ENCODE results near the gene GNA15.

The GNA15 gene

DNA sequence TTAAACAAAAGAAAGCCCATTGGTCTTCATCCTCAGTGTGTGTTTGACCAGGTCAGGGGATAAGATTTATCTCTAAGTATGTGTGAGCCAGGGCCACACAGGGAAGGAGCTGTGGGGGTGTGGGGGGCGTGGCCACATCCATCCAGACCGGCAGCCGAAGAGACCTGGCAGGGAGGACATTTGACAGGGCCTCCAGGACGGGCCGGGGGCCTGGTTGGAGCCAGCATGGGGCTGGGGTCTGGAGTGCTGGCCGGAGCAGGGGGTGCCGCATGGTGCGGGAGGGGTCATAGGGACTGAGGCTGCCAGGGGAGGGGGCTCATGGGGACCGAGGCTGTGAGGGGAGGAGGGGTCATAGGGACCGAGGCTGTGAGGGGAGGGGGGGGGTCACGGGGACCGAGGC is 20.4 kb upstream of the GNA15 start:
- H3K9ac ChIP-seq (ENCODE audit: low read length), result no peak overlapping the region
- H3K9me3 ChIP-seq (ENCODE audit: insufficient read depth, low read length), result no peaks in the 10 kb centered on the region
- H3K36me3 ChIP-seq (replicated peaks; ENCODE audit: low read depth, low read length), result no peaks in the 10 kb centered on the region
- no peaks in the 10 kb centered on the region for H3K79me2 ChIP-seq (ENCODE audit: low read length)
- TF ChIP-seq, protein P1, sequence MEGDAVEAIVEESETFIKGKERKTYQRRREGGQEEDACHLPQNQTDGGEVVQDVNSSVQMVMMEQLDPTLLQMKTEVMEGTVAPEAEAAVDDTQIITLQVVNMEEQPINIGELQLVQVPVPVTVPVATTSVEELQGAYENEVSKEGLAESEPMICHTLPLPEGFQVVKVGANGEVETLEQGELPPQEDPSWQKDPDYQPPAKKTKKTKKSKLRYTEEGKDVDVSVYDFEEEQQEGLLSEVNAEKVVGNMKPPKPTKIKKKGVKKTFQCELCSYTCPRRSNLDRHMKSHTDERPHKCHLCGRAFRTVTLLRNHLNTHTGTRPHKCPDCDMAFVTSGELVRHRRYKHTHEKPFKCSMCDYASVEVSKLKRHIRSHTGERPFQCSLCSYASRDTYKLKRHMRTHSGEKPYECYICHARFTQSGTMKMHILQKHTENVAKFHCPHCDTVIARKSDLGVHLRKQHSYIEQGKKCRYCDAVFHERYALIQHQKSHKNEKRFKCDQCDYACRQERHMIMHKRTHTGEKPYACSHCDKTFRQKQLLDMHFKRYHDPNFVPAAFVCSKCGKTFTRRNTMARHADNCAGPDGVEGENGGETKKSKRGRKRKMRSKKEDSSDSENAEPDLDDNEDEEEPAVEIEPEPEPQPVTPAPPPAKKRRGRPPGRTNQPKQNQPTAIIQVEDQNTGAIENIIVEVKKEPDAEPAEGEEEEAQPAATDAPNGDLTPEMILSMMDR (IDR thresholded peaks at IDR 0.05; ENCODE audit: low read depth, low read length), result no peak
- TF ChIP-seq EZH2phosphoT487 (IDR thresholded peaks at IDR 0.05; ENCODE audit: low read depth), result no peak
- no peak overlapping the region for H3K4me2 ChIP-seq (ENCODE audit: low read length)
- H3K4me3 ChIP-seq (ENCODE audit: low read length), result no peak overlapping the region
- H3K4me1 ChIP-seq (ENCODE audit: low read length), result no peaks in the 10 kb centered on the region
- no peak overlapping the region for H3K27ac ChIP-seq (ENCODE audit: low read length)
- no peaks in the 10 kb centered on the region for H3K27me3 ChIP-seq (ENCODE audit: low read depth, low read length)
- no peak overlapping the region for H2AFZ ChIP-seq (ENCODE audit: low read depth, low read length)
- no peaks in the 10 kb centered on the region for H4K20me1 ChIP-seq (ENCODE audit: insufficient read depth, low read length)

DNA sequence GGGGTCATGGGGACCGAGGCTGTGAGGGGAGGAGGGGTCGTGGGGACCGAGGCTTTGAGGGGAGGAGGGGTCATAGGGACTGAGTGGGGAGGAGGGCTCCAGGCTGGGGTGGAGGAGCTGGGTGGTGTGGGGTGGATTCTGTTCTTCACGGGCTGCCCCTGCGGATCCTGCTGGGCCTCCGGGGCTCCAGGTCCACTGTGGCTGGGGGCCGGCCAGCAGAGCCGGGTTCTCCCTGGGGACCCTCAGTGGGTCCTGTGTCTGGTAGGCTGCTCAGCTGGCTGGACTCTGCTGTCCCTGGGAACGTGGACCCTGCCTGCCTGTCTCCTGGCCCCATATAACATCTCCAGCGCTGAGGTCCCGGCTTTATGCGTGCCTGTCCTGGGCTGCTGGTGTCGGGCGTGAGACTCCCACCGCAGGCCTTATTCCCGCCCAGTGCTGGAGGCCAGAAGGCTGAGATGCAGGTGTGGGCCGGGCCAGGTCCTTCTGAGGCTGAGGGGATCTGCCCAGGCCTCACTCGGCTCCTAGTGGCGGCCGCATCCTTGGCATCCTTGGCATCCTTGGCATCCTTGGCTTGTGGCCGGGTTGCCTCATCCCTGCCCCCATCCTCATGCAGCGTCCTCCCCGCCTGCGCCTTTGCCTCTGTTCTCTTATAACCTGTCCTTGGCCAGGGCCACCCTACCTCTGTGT is 19.8 kb upstream of the GNA15 start:
- Histone ChIP-seq H3K79me2 (ENCODE audit: low read length) (no peaks in the 10 kb centered on the region), H3K4me3 (ENCODE audit: low read length) (no peak overlapping the region), H3K27ac (ENCODE audit: low read length) (no peak overlapping the region), H3K27me3 (ENCODE audit: low read depth, low read length) (no peaks in the 10 kb centered on the region), H3K9me3 (ENCODE audit: insufficient read depth, low read length) (no peaks in the 10 kb centered on the region), H3K4me2 (ENCODE audit: low read length) (no peak overlapping the region), H3K9ac (ENCODE audit: low read length) (no peak overlapping the region), H3K36me3 (replicated peaks; ENCODE audit: low read depth, low read length) (no peaks in the 10 kb centered on the region), H3K4me1 (ENCODE audit: low read length) (no peaks in the 10 kb centered on the region), H4K20me1 (ENCODE audit: insufficient read depth, low read length) (no peaks in the 10 kb centered on the region), H2AFZ (ENCODE audit: low read depth, low read length) (no peak overlapping the region)
- TF ChIP-seq, protein P1 (IDR thresholded peaks at IDR 0.05; ENCODE audit: low read depth, low read length), result no peak
- TF ChIP-seq EZH2phosphoT487 (IDR thresholded peaks at IDR 0.05; ENCODE audit: low read depth), result no peak

DNA sequence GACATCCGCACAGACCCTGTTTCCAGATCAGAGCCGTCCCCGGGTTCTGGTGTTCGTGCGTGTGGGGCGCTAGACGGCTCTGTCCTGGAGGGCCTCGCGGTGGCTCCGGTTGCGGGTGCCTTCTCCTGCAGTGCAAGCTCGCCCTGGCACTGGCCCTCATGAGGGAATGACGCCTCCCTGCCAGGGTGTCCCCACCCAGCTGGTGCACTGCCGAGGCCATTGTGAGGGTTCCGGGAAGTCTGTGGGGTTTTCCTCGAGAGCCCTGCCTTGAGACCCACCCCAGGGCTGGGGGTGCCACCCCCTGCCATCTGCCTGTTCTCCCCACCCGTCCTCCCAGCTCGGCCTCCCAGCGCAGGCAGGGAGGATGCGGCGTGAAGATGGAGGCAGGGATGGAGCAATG is 19.2 kb upstream of the GNA15 start:
- no peaks in the 10 kb centered on the region for H3K79me2 ChIP-seq (ENCODE audit: low read length)
- H3K9ac ChIP-seq (ENCODE audit: low read length), result no peak overlapping the region
- H3K4me2 ChIP-seq (ENCODE audit: low read length), result no peak overlapping the region
- no peaks in the 10 kb centered on the region for H3K27me3 ChIP-seq (ENCODE audit: low read depth, low read length)
- H3K4me3 ChIP-seq (ENCODE audit: low read length), result no peak overlapping the region
- no peak overlapping the region for H3K27ac ChIP-seq (ENCODE audit: low read length)
- H3K36me3 ChIP-seq (replicated peaks; ENCODE audit: low read depth, low read length), result no peaks in the 10 kb centered on the region
- no peak overlapping the region for H2AFZ ChIP-seq (ENCODE audit: low read depth, low read length)
- H3K4me1 ChIP-seq (ENCODE audit: low read length), result no peaks in the 10 kb centered on the region
- no peak for TF ChIP-seq EZH2phosphoT487 (IDR thresholded peaks at IDR 0.05; ENCODE audit: low read depth)
- TF ChIP-seq, protein P1 (IDR thresholded peaks at IDR 0.05; ENCODE audit: low read depth, low read length), result no peak
- H3K9me3 ChIP-seq (ENCODE audit: insufficient read depth, low read length), result no peaks in the 10 kb centered on the region
- no peaks in the 10 kb centered on the region for H4K20me1 ChIP-seq (ENCODE audit: insufficient read depth, low read length)

DNA sequence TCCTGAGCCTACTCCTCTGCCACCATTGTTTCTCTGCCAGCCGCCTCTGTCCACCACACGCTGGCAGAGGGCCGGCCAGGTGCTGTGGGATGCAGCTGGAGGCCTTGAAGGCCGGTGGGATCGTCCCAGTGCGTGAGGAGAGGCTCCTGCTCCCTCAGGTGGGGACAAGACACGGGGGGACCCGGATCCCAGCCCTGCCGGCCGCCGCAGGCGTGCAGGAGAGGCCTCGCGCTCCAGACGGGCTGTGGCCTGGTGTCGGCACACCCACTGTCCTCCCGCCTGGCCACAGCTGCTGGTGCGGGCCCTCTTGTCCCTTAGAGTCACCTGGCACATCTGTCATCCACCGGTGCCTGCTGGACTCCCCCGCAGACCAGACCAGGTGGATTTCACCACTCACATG is 18.1 kb upstream of the GNA15 start:
- TF ChIP-seq, protein P1 (IDR thresholded peaks at IDR 0.05; ENCODE audit: low read depth, low read length), result no peak
- no peak for TF ChIP-seq EZH2phosphoT487 (IDR thresholded peaks at IDR 0.05; ENCODE audit: low read depth)
- H3K9ac ChIP-seq (ENCODE audit: low read length), result no peak overlapping the region

More for the DNA sequence above, 18.1 kb upstream of the GNA15 start:
- no peak overlapping the region for H3K4me2 ChIP-seq (ENCODE audit: low read length)
- no peak overlapping the region for H2AFZ ChIP-seq (ENCODE audit: low read depth, low read length)
- H3K27ac ChIP-seq (ENCODE audit: low read length), result no peak overlapping the region
- no peaks in the 10 kb centered on the region for H3K4me1 ChIP-seq (ENCODE audit: low read length)
- H3K27me3 ChIP-seq (ENCODE audit: low read depth, low read length), result no peaks in the 10 kb centered on the region
- H3K79me2 ChIP-seq (ENCODE audit: low read length), result no peaks in the 10 kb centered on the region
- no peak overlapping the region for H3K4me3 ChIP-seq (ENCODE audit: low read length)
- no peaks in the 10 kb centered on the region for H3K36me3 ChIP-seq (replicated peaks; ENCODE audit: low read depth, low read length)
- H3K9me3 ChIP-seq (ENCODE audit: insufficient read depth, low read length), result no peaks in the 10 kb centered on the region
- H4K20me1 ChIP-seq (ENCODE audit: insufficient read depth, low read length), result no peaks in the 10 kb centered on the region

Data from OCI-LY3 (cell line).